Motor neuron (in vitro differentiated cells): ENCODE results near the gene IGFL4. TPM values are rescaled to one million over a fixed set of nuclear protein-coding genes. Genes with fewer than 3 reads are reported as not detected.
A peak's percentile ranks its signal among the peaks of the same experiment; 100 is the strongest.

Experiments used
- ATAC-seq, 8 experiments: fragments of 200-7000 bp; cut with Tn5 transposase; replicated peaks in 6 of 8; 2 replicates each; pipeline ENCODE4 v1.8.0; 2021; ENCODE audit warnings: mild to moderate bottlenecking in 8 of 8, moderate library complexity in 8 of 8
- H3K27ac ChIP-seq, 2 donors: fragments of 250-450 bp; sonication (Bioruptor Pico); 2 replicates each; pipeline ENCODE4 v1.9.0; 2021; ENCODE audit warnings: antibody characterized with exemption in 2 of 2, mild to moderate bottlenecking in 2 of 2, moderate library complexity in 1 of 2
- H3K4me1 ChIP-seq, 2 donors: fragments of 250-450 bp; sonication (Bioruptor Pico); replicated peaks in 1 of 2; 2 replicates each; pipeline ENCODE4 v1.6.1; 2021; ENCODE audit warnings: antibody characterized with exemption in 2 of 2, mild to moderate bottlenecking in 2 of 2, moderate library complexity in 1 of 2
- H3K4me3 ChIP-seq, 5 donors: fragments of 250-450 bp; sonication (Bioruptor Pico); 2 replicates each; pipeline ENCODE4 v1.9.0; 2021; ENCODE audit warnings: antibody characterized with exemption in 5 of 5, mild to moderate bottlenecking in 5 of 5, moderate library complexity in 4 of 5
- WGBS, 10 experiments: fragments of 450-650 bp; shearing (Covaris generic); methylation state at CpG; one replicate each; pipeline ENCODE4 v1.0.0; 2022; 5-methylcytosine and 5-hydroxymethylcytosine counted together
- in situ Hi-C, 9 experiments: fragments of 400-800 bp; cut with MboI; loops; one replicate each; pipeline ENCODE4 v1.15.0; 2021; ENCODE audit warnings: low sequenced_read_pairs in 9 of 9, low pct_unique_long_range_greater_than_20kb in 2 of 9; ENCODE audit not compliant: unreplicated experiment in 9 of 9
- total RNA-seq, 8 experiments: library from RNA; unstranded; fragments of 300-600 nt; gene quantifications; 2 replicates each; pipeline versions ENCODE4 v1.2.3 to v1.2.4, GENCODE V29; 2022

Gene IGFL4
- total RNA-seq, 8 experiments from 2014 or later, result 0.25 to 19.7 (median 2.0) TPM

GRCh38 chr19:45995715-45996385 lies 45.0 kb downstream of the IGFL4 start:
- Histone ChIP-seq H3K27ac (peak overlapping the region; percentile 48 to 52), H3K4me1 (peaks cover 10 to 15% of the 10 kb centered on the region in 2 donors), H3K4me3 (peak overlapping the region; percentile 61 to 81 (median 65))
- in situ Hi-C loops, result no loop called here
- ATAC-seq, result peak in 1 of 8 experiments; percentile 2
- WGBS, 10 experiments, result 0 to 80% (median 15%) methylated on average over 1 to 11 of the region's 13 CpGs; no CpG with 5 or more reads in 2 of the 10 experiments

- 0 to 3% (median 0%) methylated on average over 3 to 17 of the region's 34 CpGs; no CpG with 5 or more reads in 1 of the 10 experiments for WGBS, 10 experiments
- in situ Hi-C loops, result no loop called here
Observed at GRCh38 chr19:45994998-45995714, 45.6 kb downstream of the IGFL4 start, which contains the start of gene CCDC61. CCDC61 (plus strand) TSS chr19:45995467; CDS start chr19:46003019, 7,552 bp downstream.

GRCh38 chr19:45994456-45994997 lies 46.3 kb downstream of the IGFL4 start:
- Histone ChIP-seq H3K4me1 (peaks cover 10 to 14% of the 10 kb centered on the region in 2 donors), H3K4me3 (peak overlapping the region; percentile 36 to 45 (median 42)), H3K27ac (no peak overlapping the region)
- 0 to 57% (median 13%) methylated on average over 2 to 8 of the region's 8 CpGs for WGBS, 10 experiments
- in situ Hi-C loops, result no loop called here
- peak in 7 of 8 experiments; percentile 0 to 20 (median 2) for ATAC-seq

More at GRCh38 chr19:45994998-45995714, 45.6 kb downstream of the IGFL4 start, which contains the start of gene CCDC61:
- H3K27ac ChIP-seq, result peak within 1 kb of the TSS; percentile 48 to 52
- H3K4me1 ChIP-seq, result peaks cover 10 to 15% of the 10 kb centered on the region in 2 donors
- ATAC-seq, result peak; percentile 86 to 97 (median 88)
- H3K4me3 ChIP-seq, result peak within 1 kb of the TSS; percentile 61 to 81 (median 65)

- in situ Hi-C loops, result no loop called here
- no peak for ATAC-seq
- WGBS, 10 experiments, result 32 to 89% (median 72%) methylated on average over 3 to 11 of the region's 12 CpGs
- Histone ChIP-seq H3K4me1 (peaks cover 0 to 4% of the 10 kb centered on the region in 2 donors), H3K27ac (no peak overlapping the region), H3K4me3 (no peak overlapping the region)
Observed at GRCh38 chr19:45990113-45990728, 50.6 kb downstream of the IGFL4 start.

Other genes starting within 250 kb of the IGFL4 start
- 10 to 100 TPM; 16.5 to 50.5 (median 32.9) TPM for gene DMWD, start 248.2 kb downstream of the IGFL4 start, total RNA-seq
- gene RSPH6A, start 225.7 kb downstream of the IGFL4 start, total RNA-seq, result under 1 TPM in 6 of 8 experiments, not detected in 2; 0.18 to 0.76 (median 0.21) TPM
- gene SYMPK, start 177.9 kb downstream of the IGFL4 start, total RNA-seq, result 10 to 100 TPM; 22.2 to 87.8 (median 39.2) TPM
- under 1 TPM in 6 of 8 experiments, not detected in 2; 0.13 to 0.84 (median 0.42) TPM for gene FOXA3, start 176.7 kb downstream of the IGFL4 start, total RNA-seq
- 10 to 100 TPM; 10.4 to 20.5 (median 18.7) TPM for gene IRF2BP1, start 154.9 kb downstream of the IGFL4 start, total RNA-seq
- gene MYPOP, start 138.4 kb downstream of the IGFL4 start, total RNA-seq, result 1 to 10 TPM; 2.1 to 6.1 (median 2.6) TPM
- under 1 TPM in 3 of 8 experiments, not detected in 5; 0.05 to 0.85 (median 0.18) TPM for gene NANOS2, start 126.2 kb downstream of the IGFL4 start, total RNA-seq
- 10 to 100 TPM in 4 of 8 experiments, 1 to 10 TPM in 1, under 1 TPM in 3; 0.09 to 23.5 (median 11.0) TPM for gene NOVA2, start 67.1 kb downstream of the IGFL4 start, total RNA-seq
- gene CCDC61, start 45.5 kb downstream of the IGFL4 start, total RNA-seq, result 10 to 100 TPM in 2 of 8 experiments, 1 to 10 TPM in 6; 3.2 to 15.7 (median 5.5) TPM
- under 1 TPM in 2 of 8 experiments, not detected in 6; 0.51 to 0.95 TPM for gene PGLYRP1, start 17.9 kb downstream of the IGFL4 start, total RNA-seq
- under 1 TPM in 1 of 8 experiments, not detected in 7; 0.50 TPM for gene IGFL3, start 83.7 kb upstream of the IGFL4 start, total RNA-seq
- 100 to 1,000 TPM in 1 of 8 experiments, 1 to 10 TPM in 1, under 1 TPM in 2, not detected in 4; 0.28 to 212 (median 0.96) TPM for gene IGFL2, start 107.2 kb upstream of the IGFL4 start, total RNA-seq
- 1 to 10 TPM in 1 of 8 experiments, not detected in 7; 1.8 TPM for gene IGFL1, start 188.7 kb upstream of the IGFL4 start, total RNA-seq